Choroid plexus epithelial cell (primary cell): ENCODE results near the gene TLK1.
A peak's percentile ranks its signal among the peaks of the same experiment; 100 is the strongest.
"Not testable (repeated sequence)": the region's sequence is repeated elsewhere in the genome, so short reads cannot be mapped to it uniquely, and the experiment has no call there.

ENCODE experiments used
- DNase-seq: peaks from one replicate; pipeline ENCODE4 v3.0.0-alpha.2; 2010; ENCODE audit warnings: low read depth
- H3K4me3 ChIP-seq: 2 replicates; pipeline ENCODE4 v1.5.1; 2011; ENCODE audit warnings: low read depth, mild to moderate bottlenecking, control low read depth, low read length, moderate library complexity
- CTCF ChIP-seq: conservative IDR thresholded peaks from 2 replicates; pipeline ENCODE4 v1.5.1; 2011; ENCODE audit warnings: low read depth, mild to moderate bottlenecking, control low read depth, inconsistent platforms, low read length, moderate library complexity

Gene TLK1

GRCh38 chr2:171171808-171172207 lies 11.1 kb upstream of the TLK1 start:
- no peak for DNase-seq
- no peak overlapping the region for H3K4me3 ChIP-seq
- TF ChIP-seq CTCF, result no peak

GRCh38 chr2:171169839-171170238 lies 9.1 kb upstream of the TLK1 start:
- no peak for DNase-seq
- no peak overlapping the region for H3K4me3 ChIP-seq
- TF ChIP-seq CTCF, result no peak

DNA sequence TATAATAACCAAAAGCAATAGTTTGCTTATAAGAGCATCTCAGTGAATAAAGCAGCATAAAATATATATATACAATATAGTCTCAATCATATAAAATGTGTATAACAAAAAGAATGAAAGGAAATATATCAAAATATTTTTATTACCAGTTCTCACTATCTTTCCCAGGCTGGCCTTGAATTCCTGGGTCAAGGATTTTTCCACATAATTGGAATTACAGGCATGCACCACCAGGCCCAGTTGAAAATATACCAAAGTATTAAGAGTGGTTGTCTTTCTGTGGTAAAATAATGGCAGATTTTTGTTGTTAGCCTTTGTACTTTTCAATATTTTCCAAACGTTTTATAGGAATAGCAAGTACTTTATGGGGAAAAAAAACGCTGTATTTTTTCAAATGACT lies 8.6 kb upstream of the TLK1 start:
- TF ChIP-seq CTCF, result no peak
- no peak for DNase-seq

GRCh38 chr2:171167352-171167997 lies 6.8 kb upstream of the TLK1 start:
- no peak for TF ChIP-seq CTCF
- DNase-seq, result no peak
- H3K4me3 ChIP-seq, result no peak overlapping the region

More for the DNA sequence above, 8.6 kb upstream of the TLK1 start:
- no peak overlapping the region for H3K4me3 ChIP-seq

DNA sequence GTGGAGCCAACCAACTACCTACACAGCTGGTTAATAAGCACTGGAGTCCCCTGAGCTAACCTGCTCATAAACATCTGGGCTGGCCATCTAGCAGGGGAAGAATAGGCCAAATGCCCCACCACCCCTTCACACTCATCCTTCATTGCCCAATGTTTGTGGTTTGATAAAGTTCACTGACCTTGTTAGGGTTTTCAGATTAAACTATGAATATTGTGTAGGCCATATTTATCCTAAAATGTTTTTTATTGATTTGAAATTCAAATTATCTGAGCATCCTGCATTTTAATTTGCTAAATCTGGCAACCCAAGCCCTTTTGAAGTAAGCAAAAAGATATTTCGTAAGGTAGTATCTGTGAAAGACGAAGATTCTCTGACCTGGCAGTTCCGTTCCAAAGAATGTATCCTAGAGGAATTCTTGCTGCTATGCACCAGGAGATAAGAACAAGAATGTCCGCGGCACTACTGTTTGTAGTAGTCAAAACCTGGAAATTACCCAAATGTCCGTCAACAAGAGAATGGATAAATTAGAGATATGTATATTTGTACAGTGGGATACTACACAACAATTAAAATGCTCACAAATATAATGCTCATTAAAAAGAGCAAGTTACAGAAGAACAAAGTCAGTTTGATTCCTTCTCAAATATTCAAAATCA lies 5.8 kb upstream of the TLK1 start:
- DNase-seq, result peak; percentile 43
- H3K4me3 ChIP-seq, result no peak overlapping the region
- no peak for TF ChIP-seq CTCF

- no peak for TF ChIP-seq CTCF
- no peak for DNase-seq
- H3K4me3 ChIP-seq, result no peak overlapping the region
These were observed 5.3 kb upstream of the TLK1 start for GRCh38 chr2:171165967-171166327.

- TF ChIP-seq CTCF, result no peak
- DNase-seq, result no peak
- H3K4me3 ChIP-seq, result no peak overlapping the region
These were observed 2.6 kb upstream of the TLK1 start for GRCh38 chr2:171163261-171163660.

GRCh38 chr2:171162522-171163197 lies 2.0 kb upstream of the TLK1 start:
- not testable (repeated sequence) for DNase-seq

More at GRCh38 chr2:171162522-171163197, 2.0 kb upstream of the TLK1 start:
- H3K4me3 ChIP-seq, result not testable (repeated sequence)
